ENCODE data around the gene TBC1D7.

GRCh38 chr6:13328875-13329183 lies 492 bp upstream of the TBC1D7 start:
- TF ChIP-seq, protein P1, sequence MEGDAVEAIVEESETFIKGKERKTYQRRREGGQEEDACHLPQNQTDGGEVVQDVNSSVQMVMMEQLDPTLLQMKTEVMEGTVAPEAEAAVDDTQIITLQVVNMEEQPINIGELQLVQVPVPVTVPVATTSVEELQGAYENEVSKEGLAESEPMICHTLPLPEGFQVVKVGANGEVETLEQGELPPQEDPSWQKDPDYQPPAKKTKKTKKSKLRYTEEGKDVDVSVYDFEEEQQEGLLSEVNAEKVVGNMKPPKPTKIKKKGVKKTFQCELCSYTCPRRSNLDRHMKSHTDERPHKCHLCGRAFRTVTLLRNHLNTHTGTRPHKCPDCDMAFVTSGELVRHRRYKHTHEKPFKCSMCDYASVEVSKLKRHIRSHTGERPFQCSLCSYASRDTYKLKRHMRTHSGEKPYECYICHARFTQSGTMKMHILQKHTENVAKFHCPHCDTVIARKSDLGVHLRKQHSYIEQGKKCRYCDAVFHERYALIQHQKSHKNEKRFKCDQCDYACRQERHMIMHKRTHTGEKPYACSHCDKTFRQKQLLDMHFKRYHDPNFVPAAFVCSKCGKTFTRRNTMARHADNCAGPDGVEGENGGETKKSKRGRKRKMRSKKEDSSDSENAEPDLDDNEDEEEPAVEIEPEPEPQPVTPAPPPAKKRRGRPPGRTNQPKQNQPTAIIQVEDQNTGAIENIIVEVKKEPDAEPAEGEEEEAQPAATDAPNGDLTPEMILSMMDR (conservative IDR thresholded peaks at IDR 0.05; ENCODE audit: low read depth, low read length): no peak
- no peak for TF ChIP-seq EZH2phosphoT487 (IDR thresholded peaks at IDR 0.05; ENCODE audit: borderline replicate concordance, low read length)

All from PC-3 (cell line).